ENCODE results near the gene ISG20.
"Not testable (repeated sequence)": the region's sequence is repeated elsewhere in the genome, so short reads cannot be mapped to it uniquely, and the experiment has no call there.

Gene ISG20

DNA sequence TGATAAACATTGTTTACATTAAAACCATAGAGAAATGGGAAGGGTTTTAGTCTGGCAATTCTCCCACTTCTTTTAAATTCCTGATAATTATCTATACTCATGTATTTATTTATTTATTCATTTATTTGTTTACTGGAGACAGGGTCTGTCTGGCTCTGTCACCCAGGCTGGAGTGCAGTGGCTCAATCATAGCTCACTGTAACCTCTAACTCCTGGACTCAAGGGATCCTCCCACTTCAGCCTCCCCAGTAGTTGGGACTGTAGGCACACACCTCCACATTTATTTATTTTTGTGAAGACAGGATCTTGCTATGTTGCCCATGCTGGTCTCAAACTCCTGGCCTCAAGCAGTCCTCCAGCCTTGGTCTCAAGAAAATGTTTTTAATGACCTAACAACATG lies 20.1 kb upstream of the ISG20 start:
- no peak for DNase-seq (ENCODE audit: low spot score)

DNA sequence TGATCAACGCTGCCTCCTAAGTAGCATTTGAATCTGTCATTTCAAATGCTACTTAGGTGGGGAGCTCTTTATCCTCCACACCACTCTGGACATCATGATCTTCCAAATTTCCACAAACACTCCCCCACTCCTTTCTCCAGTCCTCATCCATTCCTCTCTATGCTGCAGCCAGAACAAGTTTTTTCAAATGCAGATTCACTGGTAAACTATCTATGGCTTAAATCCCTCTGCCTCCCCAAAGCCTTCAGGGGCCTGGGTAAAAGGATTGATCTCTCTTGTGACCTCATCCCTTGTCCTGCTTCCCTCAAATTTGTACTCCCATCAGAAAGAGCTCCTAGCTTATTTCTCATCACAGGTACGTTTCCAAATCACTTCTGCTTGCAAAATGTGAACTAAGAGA lies 19.0 kb upstream of the ISG20 start:
- DNase-seq (ENCODE audit: low spot score): no peak

DNA sequence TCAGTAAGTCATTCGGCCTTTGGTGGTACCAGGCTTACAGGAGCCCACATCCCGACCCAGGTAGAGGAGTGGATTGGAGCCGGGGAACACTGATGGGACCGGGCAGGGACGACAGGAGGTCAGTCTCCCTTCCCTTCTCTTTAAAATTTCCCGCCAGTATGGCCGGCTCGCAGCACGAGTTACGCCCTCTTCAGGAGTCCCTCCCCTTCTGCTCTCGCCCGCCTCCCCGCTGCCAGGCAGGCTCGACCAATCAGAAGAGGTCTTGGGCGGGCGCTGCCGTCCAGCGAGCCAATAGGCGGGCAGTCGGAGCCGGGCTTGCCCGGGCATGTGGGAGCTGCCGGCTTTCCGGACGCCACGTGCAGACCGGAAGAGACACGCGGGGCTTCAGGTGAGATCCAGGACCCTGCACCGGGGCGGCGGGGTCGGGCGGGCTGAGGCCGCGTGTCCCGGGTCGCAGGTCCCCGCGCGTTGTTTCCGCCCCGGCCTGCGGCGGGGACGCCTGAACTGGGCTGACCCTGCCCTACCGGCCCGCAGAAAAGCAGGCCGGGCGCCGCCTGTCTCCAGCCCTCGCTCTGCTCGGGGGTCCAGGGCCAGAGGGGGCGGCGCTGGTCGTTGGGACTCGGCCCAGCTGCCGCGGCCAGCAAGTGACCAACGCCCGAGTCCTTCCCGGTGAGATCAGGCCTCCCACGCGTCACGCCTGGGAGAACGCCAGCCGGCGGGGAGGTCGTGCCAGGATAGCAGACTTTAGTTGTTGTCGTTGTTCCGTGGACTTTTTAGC lies 17.6 kb upstream of the ISG20 start, which contains the start of gene AEN:
Gene AEN, plus strand, starts transcription at position 346 of the 778 bp plus-strand sequence. CDS start 4,870 bp downstream, outside the sequence.
- DNase-seq (ENCODE audit: low spot score): peak; percentile 98

DNA sequence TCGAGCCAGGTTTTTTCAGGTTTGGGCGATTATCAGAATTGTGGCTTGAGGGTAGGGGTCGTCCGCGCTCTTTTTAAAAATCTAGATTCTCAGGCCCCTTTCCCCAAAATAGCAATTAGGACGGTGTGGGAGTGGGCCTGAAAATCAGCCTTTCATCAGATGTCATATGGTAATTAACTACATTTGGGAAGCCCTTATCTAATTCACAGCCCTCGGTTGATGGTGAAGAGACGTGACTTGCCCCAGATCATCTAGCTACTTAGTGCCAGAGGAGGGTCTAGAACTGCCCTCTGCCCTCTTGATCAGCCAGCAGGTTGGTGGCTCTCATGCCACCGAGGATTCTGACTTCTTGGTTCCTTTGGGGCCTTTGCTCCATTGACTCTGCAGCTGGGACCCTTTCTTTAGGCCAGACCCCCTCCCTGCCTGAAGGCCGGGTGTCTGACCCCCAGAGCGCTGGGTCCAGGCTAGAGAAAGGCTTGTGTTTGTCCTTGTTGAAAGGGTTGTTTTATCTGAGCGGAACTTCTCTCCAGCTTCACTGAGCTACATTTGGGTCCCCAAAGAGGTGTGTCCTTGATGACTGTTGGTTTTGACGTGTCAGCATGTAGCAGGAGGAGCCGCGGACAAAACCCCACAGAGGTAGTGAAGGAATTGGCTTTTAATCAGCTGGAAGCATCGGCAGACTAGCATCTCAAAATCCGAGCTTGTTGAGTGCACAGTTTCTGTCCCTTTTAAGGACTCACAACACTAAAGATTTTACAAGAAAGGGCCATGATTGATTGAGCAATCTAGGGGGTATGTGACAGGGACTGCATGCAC lies 16.8 kb upstream of the ISG20 start:
- DNase-seq (ENCODE audit: low spot score): no peak

DNA sequence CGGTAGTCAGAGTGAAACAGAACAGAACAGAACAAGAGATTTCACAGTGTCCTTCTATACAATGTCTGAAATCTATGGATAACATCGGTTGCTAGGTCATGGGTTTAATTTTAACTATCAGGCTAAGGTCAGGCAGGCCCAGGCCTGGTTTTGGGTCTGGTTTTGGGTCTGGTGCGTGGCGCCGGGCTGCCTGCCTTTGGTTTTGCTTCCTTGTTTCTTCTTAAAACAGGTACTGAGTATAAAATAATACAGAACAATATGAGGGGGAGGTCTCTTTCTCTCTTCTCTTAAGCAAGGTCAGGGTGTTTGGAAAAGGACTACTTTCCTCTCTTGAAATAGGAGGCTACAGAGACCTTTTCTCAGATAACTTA lies 16.2 kb upstream of the ISG20 start:
- DNase-seq (ENCODE audit: low spot score): no peak

DNA sequence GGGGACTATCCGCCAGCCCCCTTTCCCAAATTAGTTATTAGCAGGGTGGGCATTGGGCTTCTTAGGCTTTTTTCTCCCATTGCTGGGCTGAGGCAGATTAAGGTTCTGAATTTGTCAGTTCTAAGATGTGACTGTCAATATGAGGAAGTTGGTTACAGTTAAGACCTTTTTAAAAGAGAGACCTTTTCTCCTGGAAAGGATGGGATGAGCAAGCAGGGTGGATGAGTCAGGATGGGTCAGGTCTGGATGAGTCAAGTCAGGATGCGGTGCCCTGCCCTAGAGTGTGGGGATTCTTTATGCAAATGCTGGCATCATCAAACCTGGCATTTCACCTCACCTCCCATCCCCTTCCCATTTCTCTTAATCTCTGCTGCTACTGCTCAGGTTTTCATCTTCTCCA lies 15.8 kb upstream of the ISG20 start:
- no peak for DNase-seq (ENCODE audit: low spot score)

DNA sequence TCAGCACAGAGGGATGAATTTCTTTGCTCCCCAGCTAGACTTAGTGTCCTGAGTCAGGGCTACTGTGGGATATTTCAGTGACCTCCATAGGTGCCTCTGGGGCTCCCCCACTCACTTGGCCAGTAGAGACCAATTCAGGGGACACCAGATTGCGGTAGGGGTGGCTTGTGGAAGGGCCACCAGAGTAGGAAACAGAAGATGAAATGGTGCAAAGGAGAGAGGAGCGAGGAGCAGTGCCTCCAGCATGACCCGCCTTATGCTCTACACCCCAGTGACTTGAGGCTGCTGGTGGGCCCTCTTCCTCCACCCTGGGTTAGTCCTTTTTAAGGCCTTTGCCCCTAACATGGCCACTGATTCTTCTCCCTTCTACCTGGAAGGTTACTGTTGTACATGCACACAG lies 15.2 kb upstream of the ISG20 start:
- no peak for DNase-seq (ENCODE audit: low spot score)

DNA sequence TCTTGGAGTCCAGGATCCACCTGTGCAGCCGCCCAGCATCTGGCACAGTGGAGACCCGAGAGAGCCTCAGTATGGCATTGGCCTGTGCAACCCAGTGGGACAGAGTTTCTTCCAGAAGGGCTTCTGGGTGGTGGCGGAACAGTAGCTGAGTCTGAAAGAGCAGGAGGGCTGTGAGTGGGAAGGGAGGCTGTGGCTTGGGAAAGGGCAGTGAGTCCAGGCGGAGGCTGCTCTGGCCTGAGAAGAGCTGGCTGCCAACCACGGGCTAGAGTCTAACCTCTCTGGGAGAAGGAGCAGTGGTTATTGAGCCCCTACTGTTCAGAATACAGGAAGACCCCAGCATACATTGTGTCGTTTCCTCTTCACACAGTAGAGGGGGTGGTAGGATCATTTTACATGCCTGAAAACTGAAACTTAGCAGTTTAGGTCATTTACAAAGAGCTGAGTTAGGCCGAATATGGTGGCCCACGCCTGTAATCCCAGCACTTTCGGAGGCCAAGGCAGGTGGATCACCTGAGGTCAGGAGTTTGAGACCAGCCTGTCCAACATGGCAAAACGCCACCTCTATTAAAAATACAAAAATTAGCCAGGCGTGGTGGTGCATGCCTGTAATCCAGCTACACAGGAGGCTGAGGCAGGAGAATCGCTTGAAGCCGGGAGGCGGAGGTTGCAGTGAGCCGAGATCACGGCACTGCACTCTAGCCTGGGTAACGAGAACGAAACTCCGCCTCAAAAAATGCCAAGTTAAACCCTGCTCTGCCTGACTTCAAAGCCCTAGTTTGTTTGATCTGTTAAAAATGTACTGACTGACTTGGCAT lies 14.5 kb upstream of the ISG20 start:
- peak; percentile 57 for DNase-seq (ENCODE audit: low spot score)

DNA sequence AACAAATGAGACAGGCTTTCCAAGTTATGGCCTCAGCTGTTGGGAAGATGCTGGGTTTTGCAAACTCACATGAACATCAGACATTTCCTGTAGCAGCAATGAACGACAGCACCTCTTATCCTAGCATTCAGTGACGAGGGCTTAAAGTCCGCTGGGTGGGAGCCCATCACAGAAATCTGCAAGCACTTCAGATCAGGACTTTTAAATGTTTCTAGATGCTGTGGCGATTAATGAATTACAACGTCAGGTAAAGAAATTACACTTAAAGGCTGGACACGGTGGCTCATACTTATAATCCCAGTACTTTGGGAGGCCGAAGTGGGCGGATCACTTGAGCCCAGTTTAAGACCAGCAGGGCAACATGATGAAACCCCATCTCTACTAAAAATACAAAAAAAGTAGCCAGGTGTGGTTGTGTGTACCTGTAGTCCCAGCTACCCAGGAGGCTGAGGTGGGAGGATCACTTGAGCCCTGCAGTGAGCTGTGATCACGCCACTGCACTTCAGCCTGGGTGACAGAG lies 13.8 kb upstream of the ISG20 start:
- DNase-seq (ENCODE audit: low spot score): no peak

DNA sequence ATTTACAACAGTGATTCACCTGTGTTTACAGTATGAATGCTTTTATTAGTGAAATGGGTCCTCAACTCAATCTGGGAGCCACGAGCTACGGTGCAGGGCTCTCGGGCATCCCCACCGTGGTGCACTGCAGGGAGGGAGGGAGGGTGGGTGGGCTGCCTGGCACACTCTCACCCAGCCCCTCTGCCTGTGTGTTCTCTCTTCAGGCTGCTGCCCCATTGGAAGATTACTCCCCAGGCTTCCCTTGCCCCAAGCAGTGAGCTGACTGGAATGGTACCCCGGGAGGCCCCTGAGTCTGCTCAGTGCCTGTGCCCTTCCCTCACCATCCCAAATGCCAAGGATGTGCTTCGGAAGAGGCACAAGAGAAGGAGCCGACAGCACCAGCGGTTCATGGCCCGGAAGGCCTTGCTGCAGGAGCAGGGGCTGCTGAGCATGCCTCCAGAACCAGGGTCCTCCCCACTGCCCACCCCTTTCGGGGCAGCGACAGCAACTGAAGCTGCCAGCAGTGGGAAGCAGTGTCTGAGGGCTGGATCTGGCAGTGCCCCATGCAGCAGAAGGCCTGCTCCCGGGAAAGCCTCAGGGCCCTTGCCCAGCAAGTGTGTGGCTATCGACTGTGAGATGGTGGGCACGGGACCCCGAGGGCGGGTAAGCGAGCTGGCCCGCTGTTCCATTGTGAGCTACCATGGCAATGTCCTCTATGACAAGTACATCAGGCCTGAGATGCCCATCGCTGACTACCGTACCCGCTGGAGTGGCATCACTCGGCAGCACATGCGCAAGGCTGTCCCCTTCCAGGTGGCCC lies 12.7 kb upstream of the ISG20 start:
- no peak for DNase-seq (ENCODE audit: low spot score)

DNA sequence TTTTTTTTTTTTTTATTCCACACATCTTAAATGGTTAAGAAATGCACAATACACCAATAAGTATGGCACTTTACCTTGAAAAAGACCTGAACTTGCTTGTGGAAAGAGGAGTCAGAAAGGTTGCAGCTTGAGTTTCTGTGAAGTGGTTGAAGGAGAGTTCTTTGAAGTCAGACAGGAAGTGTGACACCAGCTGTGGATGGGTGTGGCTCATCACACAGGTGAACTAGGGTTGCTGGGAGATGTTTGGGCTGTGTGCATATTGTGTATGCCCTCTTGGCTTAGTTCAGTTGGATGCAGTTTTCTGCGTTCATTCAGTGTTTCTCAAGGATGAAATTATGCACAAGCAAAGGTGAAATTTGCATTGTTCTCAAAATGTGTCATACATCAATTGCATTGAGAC lies 11.4 kb upstream of the ISG20 start:
- no peak for DNase-seq (ENCODE audit: low spot score)

DNA sequence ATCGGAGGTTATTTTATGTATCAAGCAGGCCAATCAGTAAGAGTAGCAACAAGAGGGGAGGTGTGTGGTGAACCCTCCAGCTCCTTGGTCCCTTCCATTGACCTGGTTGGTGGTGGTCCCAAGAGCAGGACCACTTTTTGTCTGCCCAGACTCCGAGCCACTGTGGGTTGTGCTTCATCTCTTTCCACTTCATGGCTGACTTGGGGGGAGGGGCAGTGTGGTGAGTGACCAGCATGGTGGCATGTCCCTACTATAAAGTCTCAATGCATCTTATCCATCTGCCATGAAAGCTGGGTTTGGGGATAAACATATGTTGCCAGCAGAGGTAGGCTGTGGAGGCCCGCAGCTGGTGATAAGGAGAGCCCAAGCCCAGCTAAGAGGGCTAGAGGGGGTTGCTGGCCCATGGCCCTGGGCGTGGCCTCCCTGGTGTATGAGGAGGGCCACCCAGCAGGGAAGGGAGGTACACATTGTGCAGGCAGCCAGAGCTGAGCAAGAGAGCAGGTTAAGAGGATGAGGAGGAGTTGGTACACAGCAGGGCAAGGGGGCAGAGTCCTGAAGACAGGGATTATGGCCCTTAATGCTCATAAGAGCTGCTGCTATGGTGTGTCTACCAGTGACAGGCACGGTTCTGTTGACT lies 10.7 kb upstream of the ISG20 start:
- no peak for DNase-seq (ENCODE audit: low spot score)

DNA sequence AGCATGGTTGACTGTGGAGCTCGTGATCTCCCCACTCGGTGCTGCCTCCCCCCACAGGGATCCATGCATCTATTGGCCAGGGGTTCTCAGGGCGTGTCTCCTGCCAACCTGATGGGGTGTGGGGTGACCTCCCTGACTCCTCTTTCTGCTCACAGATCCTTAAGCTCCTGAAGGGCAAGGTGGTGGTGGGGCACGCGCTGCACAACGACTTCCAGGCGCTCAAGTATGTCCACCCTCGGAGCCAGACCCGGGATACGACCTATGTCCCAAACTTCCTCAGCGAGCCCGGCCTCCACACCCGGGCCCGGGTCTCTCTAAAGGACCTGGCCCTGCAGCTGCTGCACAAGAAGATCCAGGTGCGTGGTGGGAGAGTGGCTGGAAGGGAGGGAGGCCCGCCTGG lies 9.7 kb upstream of the ISG20 start:
- DNase-seq (ENCODE audit: low spot score): no peak

DNA sequence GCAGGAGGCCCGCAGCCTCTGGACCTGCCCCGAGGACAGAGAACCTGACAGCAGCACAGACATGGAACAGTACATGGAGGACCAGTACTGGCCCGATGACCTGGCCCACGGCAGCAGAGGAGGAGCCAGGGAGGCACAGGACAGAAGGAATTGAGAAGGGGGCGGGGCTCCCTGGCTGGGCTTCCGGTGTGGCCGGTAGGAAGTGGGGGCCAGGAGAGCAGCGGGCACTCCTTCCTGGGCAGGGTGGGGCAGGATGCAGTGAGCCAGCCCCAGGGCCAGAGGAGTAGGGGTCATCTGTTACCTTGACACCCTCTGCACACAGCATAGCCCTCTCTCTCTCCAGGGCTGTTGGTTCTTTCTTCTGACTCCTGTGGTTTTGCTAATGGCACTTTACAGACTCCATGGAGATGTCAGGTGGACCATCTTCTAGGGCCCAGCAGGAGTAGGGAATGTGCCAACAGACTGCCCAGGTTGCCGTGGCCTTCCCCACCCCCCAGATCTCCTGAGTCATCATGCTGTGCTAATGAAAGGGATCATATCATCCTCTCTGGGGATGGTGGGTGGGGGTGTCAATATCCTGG lies 8.6 kb upstream of the ISG20 start:
- DNase-seq (ENCODE audit: low spot score): no peak

DNA sequence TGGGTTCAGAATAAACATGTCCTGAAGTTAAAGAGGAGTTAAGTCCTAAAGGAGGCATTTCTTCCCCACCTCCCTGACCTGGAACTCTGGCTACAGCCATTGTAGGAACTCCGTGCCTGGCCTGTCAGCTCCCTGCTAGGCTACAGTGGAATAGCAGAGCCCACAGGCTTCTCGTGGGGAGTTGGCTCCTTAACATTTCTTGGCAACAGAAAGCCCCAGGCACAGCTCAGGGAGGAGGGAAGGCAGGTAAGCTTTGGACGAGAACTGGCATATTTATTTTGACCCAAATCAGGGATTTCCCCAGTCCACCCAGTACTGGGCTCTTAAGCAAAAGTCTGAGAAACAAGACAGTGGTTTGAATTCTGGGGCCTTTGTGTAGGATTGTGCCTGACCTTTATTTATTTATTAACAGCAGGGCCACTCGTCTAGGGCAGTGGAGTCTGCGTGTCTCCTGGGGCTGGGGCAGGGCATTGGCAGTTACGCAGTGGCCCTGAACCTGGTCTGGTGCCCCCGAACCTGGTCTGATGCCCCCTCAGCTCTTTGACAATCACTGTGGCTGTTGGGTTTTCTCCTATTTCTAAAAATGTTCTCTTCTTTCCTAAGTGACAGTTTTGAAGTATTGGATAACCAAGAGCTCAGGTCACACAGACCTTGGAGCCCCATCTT lies 7.9 kb upstream of the ISG20 start:
- no peak for DNase-seq (ENCODE audit: low spot score)

DNA sequence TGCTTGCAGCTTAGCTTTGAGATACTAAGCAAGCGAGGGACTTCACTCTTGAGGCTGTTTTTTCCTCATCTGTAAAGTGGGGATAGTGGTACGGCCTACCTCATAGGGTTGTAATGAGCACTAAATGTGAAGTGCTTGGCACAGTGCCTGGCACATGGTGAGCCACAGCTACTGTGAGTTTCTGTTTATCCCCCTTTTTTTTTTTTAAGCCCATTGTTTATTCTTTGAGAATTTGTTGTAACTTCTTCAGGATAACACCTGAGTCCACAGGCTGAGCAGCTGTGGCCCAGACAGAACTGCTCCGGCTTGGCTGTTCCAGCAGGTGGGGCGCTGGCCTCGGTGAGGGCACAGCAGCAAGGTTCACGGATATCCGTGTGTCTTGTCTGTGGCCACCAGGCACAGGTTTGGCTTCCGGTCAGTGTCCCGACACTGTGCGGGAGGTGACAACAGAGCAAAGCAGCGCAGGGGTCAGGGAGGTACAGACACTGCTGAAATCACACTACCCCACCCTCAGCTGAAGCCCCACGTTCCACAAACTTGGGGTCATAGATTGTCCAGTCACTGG lies 7.3 kb upstream of the ISG20 start:
- DNase-seq (ENCODE audit: low spot score): no peak

DNA sequence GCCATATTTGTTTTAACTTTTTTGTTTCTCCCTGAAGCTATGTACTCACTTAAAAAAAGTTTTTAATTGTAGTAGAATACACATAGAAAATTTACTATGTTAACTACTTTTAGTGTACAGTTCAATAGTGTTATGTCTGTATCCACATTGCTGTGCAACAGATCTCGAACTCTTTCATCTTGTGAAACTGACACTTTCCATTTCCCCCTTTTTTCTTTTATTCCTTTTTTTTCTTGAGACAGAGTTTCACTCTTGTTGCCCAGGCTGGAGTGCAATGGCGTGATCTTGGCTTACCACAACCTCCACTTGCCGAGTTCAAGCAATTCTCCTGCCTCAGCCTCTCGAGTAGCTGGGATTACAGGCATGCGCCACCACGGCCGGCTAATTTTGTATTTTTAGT lies 6.0 kb upstream of the ISG20 start:
- not testable (repeated sequence) for DNase-seq (ENCODE audit: low spot score)

DNA sequence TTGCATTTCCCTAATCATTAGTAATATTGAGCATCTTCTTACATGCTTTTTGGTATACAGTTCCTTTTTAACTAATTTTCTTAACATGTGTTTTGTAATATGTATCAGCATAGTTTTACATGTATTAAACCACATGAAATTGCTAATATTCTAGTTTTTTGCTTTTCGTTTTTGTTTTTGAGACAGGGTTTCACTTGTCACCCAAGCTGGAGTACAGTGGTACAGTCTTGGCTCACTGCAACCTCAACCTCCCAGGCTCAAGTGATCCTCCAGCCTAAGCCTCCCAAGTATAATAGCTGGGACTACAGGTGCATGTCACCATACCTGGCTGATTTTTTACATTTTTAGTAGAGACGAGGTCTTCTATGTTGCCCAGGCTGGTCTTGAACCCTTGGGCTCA lies 4.4 kb upstream of the ISG20 start:
- no peak for DNase-seq (ENCODE audit: low spot score)

DNA sequence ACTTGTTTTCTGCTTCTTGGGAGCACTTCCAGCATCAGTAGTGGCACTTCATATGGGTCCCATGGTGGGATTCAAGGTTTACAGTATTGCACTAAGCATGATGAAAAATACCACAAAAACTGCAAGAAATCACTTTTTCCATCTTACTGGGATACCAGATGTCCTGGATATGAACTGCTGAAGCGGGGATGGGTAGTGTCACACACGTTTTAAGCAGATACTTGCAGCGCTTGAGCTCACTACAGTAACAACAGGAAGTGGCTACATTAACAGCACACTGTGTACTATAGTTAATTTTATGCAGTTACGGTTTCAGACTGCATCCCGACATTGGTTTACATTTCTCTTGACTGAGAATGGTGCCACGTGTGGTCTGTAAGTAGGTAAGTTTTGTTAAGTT lies 3.5 kb upstream of the ISG20 start:
- no peak for DNase-seq (ENCODE audit: low spot score)

DNA sequence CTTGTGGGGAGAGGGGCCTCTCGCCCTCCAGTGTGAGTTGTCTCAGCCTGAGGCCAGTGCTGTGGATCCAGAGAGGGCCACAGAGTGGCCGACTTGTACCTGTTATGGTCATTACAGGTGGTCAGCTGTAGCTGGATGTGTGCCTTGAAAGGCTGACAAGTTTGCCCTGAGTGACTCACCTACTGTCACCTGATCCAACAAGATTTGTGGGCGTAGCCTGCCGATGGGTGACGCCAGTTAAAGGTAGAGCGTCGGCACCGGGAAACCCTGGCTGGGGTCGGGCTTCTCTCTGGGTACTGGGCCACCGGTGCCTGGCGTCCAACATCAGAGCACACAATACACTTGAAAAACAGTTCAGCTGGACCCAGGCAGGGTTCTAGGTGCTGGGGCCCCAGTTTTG lies 2.8 kb upstream of the ISG20 start:
- no peak for DNase-seq (ENCODE audit: low spot score)

Data from Ammon's horn (tissue), 1 donor.